HepG2 (cell line): ENCODE data around the gene RBM8A. TPM values are rescaled to one million over a fixed set of nuclear protein-coding genes. Genes with fewer than 3 reads are reported as not detected.

ENCODE experiments used
- HIVEP1 ChIP-seq: sonication (generic); formaldehyde crosslinking; IDR thresholded peaks from 2 replicates; pipeline ENCODE4 v1.4.0; 2020; ENCODE audit warnings: mild to moderate bottlenecking, missing genetic modification reagents
- JUND ChIP-seq: sonication (generic); formaldehyde crosslinking; IDR thresholded peaks from 2 replicates; pipeline ENCODE4 v1.8.0; 2022; ENCODE audit warnings: mild to moderate bottlenecking, missing genetic modification reagents
- PAF1 ChIP-seq: IDR thresholded peaks from 2 replicates; pipeline ENCODE4 v1.6.1; 2016; ENCODE audit warnings: missing genetic modification reagents, missing compliant biosample characterization
- TEAD2 ChIP-seq: sonication (generic); formaldehyde crosslinking; IDR thresholded peaks from 2 replicates; pipeline ENCODE4 v1.9.0; 2021; ENCODE audit warnings: missing genetic modification reagents
- ZNF101 ChIP-seq: sonication (generic); formaldehyde crosslinking; IDR thresholded peaks from 2 replicates; pipeline ENCODE4 v1.4.0; 2020; ENCODE audit warnings: mild to moderate bottlenecking, low read depth, missing genetic modification reagents, borderline replicate concordance
- ZNF20 ChIP-seq: sonication (generic); formaldehyde crosslinking; IDR thresholded peaks from 2 replicates; pipeline ENCODE4 v1.4.0; 2020; ENCODE audit warnings: mild to moderate bottlenecking, moderate library complexity, missing genetic modification reagents
- ZNF598 ChIP-seq: sonication (generic); formaldehyde crosslinking; IDR thresholded peaks from 2 replicates; pipeline ENCODE4 v1.5.1; 2020; ENCODE audit warnings: mild to moderate bottlenecking, missing genetic modification reagents, borderline replicate concordance
- ZNF782 ChIP-seq: sonication (generic); formaldehyde crosslinking; IDR thresholded peaks from 2 replicates; pipeline ENCODE4 v1.4.0; 2020; ENCODE audit warnings: missing genetic modification reagents, mild to moderate bottlenecking, borderline replicate concordance
- polyA plus RNA-seq, 8 experiments: library from polyadenylated mRNA; depleted of rRNA in 3 of 8; stranded (reverse) in 7 of 8; unstranded in 1 of 8; fragments of >200 nt; fragmentation: Illumina TruSeq in 4 of 8; extraction: Trizol in 4 of 8; gene quantifications; 2 replicates each; pipeline versions ENCODE4 v1.2.1 to v1.2.3, GENCODE V29; 2011 to 2016; ENCODE audit warnings: low read depth in 4 of 8, missing spikeins in 1 of 8, mixed read lengths in 1 of 8; ENCODE audit not compliant: insufficient read depth in 1 of 8
- total RNA-seq, 5 experiments: library from RNA; depleted of rRNA; stranded (reverse); fragments of >200 nt; fragmentation: Illumina TruSeq; extraction: Trizol; gene quantifications; 2 replicates each; pipeline ENCODE4 v1.2.3, GENCODE V29; 2016; ENCODE audit warnings: low read depth in 1 of 5
- TF ChIP-seq, protein P1 (sequence below): IDR thresholded peaks from 2 replicates; pipeline ENCODE4 v1.6.1; 2016; ENCODE audit warnings: mild to moderate bottlenecking
- TF ChIP-seq, protein P2 (sequence below): sonication (generic); formaldehyde crosslinking; IDR thresholded peaks from 2 replicates; pipeline ENCODE4 v1.4.0; 2020; ENCODE audit warnings: missing genetic modification reagents
- TF ChIP-seq, protein P3 (sequence below): sonication (generic); formaldehyde crosslinking; IDR thresholded peaks from 2 replicates; pipeline ENCODE4 v1.4.0; 2020; ENCODE audit warnings: missing genetic modification reagents

RBM8A gene
- total and polyA plus RNA-seq, 2 of the 13 experiments (the other 11 are each of a cell fraction or from before 2014, with no cell fraction given) = 106 to 162 TPM

DNA sequence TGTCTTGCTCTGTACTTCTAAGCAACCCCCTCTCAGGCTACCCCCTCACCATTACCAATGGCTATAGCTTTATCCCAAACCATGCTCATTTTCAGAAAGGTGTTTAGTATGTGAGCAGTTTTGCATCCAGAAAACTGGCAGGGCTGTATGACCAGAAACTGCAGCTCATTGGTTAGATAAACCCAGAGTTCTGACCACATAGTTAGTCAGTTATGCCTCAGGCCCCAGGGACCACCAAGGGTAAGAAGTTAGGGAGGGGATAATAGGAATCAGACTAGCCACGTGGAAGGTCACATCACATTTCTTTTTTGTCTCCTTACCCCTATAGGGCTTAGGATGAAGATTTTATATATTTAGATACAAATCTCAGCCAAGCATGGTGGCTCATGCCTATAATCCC is 18.6 kb downstream of the RBM8A start (continued):
- TF ChIP-seq, protein P1, sequence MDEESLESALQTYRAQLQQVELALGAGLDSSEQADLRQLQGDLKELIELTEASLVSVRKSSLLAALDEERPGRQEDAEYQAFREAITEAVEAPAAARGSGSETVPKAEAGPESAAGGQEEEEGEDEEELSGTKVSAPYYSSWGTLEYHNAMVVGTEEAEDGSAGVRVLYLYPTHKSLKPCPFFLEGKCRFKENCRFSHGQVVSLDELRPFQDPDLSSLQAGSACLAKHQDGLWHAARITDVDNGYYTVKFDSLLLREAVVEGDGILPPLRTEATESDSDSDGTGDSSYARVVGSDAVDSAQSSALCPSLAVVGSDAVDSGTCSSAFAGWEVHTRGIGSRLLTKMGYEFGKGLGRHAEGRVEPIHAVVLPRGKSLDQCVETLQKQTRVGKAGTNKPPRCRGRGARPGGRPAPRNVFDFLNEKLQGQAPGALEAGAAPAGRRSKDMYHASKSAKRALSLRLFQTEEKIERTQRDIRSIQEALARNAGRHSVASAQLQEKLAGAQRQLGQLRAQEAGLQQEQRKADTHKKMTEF (CRISPR knock-in tag) = no peak
- TF ChIP-seq TEAD2 (CRISPR knock-in tag) (no peak), PAF1 (CRISPR knock-in tag) (no peak), ZNF598 (CRISPR knock-in tag) (no peak), HIVEP1 (CRISPR knock-in tag) (no peak), ZNF782 (CRISPR knock-in tag) (no peak), JUND (no peak), ZNF20 (no peak), ZNF101 (CRISPR knock-in tag) (no peak)
- TF ChIP-seq, protein P2, sequence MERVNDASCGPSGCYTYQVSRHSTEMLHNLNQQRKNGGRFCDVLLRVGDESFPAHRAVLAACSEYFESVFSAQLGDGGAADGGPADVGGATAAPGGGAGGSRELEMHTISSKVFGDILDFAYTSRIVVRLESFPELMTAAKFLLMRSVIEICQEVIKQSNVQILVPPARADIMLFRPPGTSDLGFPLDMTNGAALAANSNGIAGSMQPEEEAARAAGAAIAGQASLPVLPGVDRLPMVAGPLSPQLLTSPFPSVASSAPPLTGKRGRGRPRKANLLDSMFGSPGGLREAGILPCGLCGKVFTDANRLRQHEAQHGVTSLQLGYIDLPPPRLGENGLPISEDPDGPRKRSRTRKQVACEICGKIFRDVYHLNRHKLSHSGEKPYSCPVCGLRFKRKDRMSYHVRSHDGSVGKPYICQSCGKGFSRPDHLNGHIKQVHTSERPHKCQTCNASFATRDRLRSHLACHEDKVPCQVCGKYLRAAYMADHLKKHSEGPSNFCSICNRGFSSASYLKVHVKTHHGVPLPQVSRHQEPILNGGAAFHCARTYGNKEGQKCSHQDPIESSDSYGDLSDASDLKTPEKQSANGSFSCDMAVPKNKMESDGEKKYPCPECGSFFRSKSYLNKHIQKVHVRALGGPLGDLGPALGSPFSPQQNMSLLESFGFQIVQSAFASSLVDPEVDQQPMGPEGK (CRISPR knock-in tag) = no peak
- TF ChIP-seq, protein P3, sequence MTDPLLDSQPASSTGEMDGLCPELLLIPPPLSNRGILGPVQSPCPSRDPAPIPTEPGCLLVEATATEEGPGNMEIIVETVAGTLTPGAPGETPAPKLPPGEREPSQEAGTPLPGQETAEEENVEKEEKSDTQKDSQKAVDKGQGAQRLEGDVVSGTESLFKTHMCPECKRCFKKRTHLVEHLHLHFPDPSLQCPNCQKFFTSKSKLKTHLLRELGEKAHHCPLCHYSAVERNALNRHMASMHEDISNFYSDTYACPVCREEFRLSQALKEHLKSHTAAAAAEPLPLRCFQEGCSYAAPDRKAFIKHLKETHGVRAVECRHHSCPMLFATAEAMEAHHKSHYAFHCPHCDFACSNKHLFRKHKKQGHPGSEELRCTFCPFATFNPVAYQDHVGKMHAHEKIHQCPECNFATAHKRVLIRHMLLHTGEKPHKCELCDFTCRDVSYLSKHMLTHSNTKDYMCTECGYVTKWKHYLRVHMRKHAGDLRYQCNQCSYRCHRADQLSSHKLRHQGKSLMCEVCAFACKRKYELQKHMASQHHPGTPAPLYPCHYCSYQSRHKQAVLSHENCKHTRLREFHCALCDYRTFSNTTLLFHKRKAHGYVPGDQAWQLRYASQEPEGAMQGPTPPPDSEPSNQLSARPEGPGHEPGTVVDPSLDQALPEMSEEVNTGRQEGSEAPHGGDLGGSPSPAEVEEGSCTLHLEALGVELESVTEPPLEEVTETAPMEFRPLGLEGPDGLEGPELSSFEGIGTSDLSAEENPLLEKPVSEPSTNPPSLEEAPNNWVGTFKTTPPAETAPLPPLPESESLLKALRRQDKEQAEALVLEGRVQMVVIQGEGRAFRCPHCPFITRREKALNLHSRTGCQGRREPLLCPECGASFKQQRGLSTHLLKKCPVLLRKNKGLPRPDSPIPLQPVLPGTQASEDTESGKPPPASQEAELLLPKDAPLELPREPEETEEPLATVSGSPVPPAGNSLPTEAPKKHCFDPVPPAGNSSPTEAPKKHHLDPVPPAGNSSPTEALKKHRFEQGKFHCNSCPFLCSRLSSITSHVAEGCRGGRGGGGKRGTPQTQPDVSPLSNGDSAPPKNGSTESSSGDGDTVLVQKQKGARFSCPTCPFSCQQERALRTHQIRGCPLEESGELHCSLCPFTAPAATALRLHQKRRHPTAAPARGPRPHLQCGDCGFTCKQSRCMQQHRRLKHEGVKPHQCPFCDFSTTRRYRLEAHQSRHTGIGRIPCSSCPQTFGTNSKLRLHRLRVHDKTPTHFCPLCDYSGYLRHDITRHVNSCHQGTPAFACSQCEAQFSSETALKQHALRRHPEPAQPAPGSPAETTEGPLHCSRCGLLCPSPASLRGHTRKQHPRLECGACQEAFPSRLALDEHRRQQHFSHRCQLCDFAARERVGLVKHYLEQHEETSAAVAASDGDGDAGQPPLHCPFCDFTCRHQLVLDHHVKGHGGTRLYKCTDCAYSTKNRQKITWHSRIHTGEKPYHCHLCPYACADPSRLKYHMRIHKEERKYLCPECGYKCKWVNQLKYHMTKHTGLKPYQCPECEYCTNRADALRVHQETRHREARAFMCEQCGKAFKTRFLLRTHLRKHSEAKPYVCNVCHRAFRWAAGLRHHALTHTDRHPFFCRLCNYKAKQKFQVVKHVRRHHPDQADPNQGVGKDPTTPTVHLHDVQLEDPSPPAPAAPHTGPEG (CRISPR knock-in tag) = no peak
